Activated CD8-positive, alpha-beta memory T cell treated with anti-CD3 and anti-CD28 coated beads, Interleukin-2, amount 50 U/mL, for 48 hours (primary cell): ENCODE data around the gene ATP6V0A4.

Experiments
- DNase-seq: peaks from one replicate; pipeline ENCODE4 v3.0.0-alpha.2; 2020

Gene ATP6V0A4

DNA sequence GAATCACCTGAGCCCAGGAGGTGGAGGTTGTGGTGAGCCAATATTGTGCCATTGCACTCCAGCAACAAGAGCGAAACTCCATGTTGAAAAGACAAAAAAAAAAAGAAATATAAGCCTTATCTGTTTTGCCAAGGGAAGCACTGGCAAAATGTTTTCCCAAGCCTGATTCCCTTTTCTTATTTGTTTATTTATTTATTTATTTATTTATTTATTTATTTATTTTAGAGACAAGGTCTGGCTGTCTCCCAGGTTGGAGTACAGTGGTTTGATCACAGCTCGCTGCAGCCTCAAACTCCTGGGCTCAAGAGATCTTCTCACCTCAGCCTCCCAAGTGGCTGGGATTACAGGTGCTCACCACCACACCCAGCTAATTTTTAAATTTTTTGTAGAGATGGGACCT, 141.0 kb downstream of the ATP6V0A4 start:
- DNase-seq = no peak
